Osteocyte (in vitro differentiated cells): ENCODE data around the gene MINDY4B. TPM values are rescaled to one million over a fixed set of nuclear protein-coding genes. Genes with fewer than 3 reads are reported as not detected.

Source experiments
- DNase-seq: peaks from one replicate; pipeline ENCODE4 v3.0.0; 2021; ENCODE audit warnings: mixed read lengths; ENCODE audit not compliant: unreplicated experiment; ENCODE audit errors: extremely low spot score
- H3K27ac Mint-ChIP-seq: one replicate; pipeline ENCODE4 v1.8.0; 2021; ENCODE audit warnings: mild to moderate bottlenecking, mixed read lengths; ENCODE audit not compliant: unreplicated experiment
- H3K27me3 Mint-ChIP-seq: one replicate; pipeline ENCODE4 v1.8.0; 2021; ENCODE audit warnings: mixed read lengths; ENCODE audit not compliant: unreplicated experiment
- H3K36me3 Mint-ChIP-seq: one replicate; pipeline ENCODE4 v1.8.0; 2021; ENCODE audit warnings: mixed read lengths; ENCODE audit not compliant: unreplicated experiment
- H3K4me1 Mint-ChIP-seq: one replicate; pipeline ENCODE4 v1.8.0; 2021; ENCODE audit warnings: mixed read lengths; ENCODE audit not compliant: unreplicated experiment
- H3K4me3 Mint-ChIP-seq: one replicate; pipeline ENCODE4 v1.8.0; 2021; ENCODE audit warnings: mild to moderate bottlenecking, moderate library complexity, mixed read lengths; ENCODE audit not compliant: unreplicated experiment
- H3K9me3 Mint-ChIP-seq: one replicate; pipeline ENCODE4 v1.8.0; 2021; ENCODE audit warnings: mixed read lengths; ENCODE audit not compliant: unreplicated experiment
- CTCF ChIP-seq: fragments of 200-600 bp; sonication (generic); IDR thresholded peaks from 2 replicates; pipeline ENCODE4 v1.5.0; 2021; ENCODE audit warnings: antibody characterized with exemption, mild to moderate bottlenecking, moderate library complexity
- total RNA-seq: library from RNA; stranded (reverse); gene quantifications from 2 replicates; pipeline ENCODE4 v1.2.1, GENCODE V29; 2021

MINDY4B gene
- total RNA-seq, 1 donor from 2014 or later = not detected

GRCh38 chr3:150828997-150829396 is 76.2 kb downstream of the MINDY4B start:
- Mint-ChIP-seq H3K27ac (no peak overlapping the region), H3K36me3 (no peaks in the 10 kb centered on the region), H3K4me3 (no peak overlapping the region), H3K27me3 (peaks cover 35% of the 10 kb centered on the region), H3K9me3 (no peaks in the 10 kb centered on the region), H3K4me1 (no peaks in the 10 kb centered on the region)
- TF ChIP-seq CTCF = no peak
- no peak for DNase-seq

- no peak for DNase-seq
- Mint-ChIP-seq H3K27ac (no peak overlapping the region), H3K27me3 (peaks cover 39% of the 10 kb centered on the region), H3K9me3 (no peaks in the 10 kb centered on the region), H3K36me3 (no peaks in the 10 kb centered on the region), H3K4me3 (no peak overlapping the region), H3K4me1 (no peaks in the 10 kb centered on the region)
- no peak for TF ChIP-seq CTCF
These were observed 77.0 kb downstream of the MINDY4B start for GRCh38 chr3:150828261-150828660.

- Mint-ChIP-seq H3K4me1 (no peaks in the 10 kb centered on the region), H3K36me3 (no peaks in the 10 kb centered on the region), H3K9me3 (no peaks in the 10 kb centered on the region), H3K4me3 (no peak overlapping the region), H3K27me3 (peaks cover 37% of the 10 kb centered on the region), H3K27ac (no peak overlapping the region)
- no peak for DNase-seq
- TF ChIP-seq CTCF = no peak
These were observed 78.6 kb downstream of the MINDY4B start for GRCh38 chr3:150826466-150827282.

GRCh38 chr3:150825916-150826377 is 79.3 kb downstream of the MINDY4B start:
- Mint-ChIP-seq H3K36me3 (no peaks in the 10 kb centered on the region), H3K27ac (no peak overlapping the region), H3K4me3 (no peak overlapping the region), H3K27me3 (peaks cover 35% of the 10 kb centered on the region), H3K4me1 (no peaks in the 10 kb centered on the region), H3K9me3 (no peaks in the 10 kb centered on the region)
- TF ChIP-seq CTCF = no peak
- no peak for DNase-seq

GRCh38 chr3:150825192-150825915 is 79.9 kb downstream of the MINDY4B start:
- Mint-ChIP-seq H3K27me3 (peaks cover 29% of the 10 kb centered on the region), H3K9me3 (no peaks in the 10 kb centered on the region), H3K27ac (no peak overlapping the region), H3K4me3 (no peak overlapping the region), H3K36me3 (no peaks in the 10 kb centered on the region), H3K4me1 (no peaks in the 10 kb centered on the region)
- DNase-seq = no peak
- TF ChIP-seq CTCF = no peak
